Smooth muscle cell (in vitro differentiated cells): ENCODE results near the gene CIB1. TPM values are rescaled to one million over a fixed set of nuclear protein-coding genes. Genes with fewer than 3 reads are reported as not detected.

Experiments used
- DNase-seq: peaks from one replicate; lab custom pipeline; 2025; ENCODE audit not compliant: unreplicated experiment; lab: John Stamatoyannopoulos, UW
- H2AFZ ChIP-seq: fragments of 200-600 bp; sonication (generic); 2 replicates; pipeline ENCODE4 v1.6.0; 2016; ENCODE audit warnings: antibody characterized with exemption, low read depth, mild to moderate bottlenecking
- H3F3A ChIP-seq: fragments of 200-600 bp; sonication (generic); 2 replicates; pipeline ENCODE4 v1.6.0; 2017; ENCODE audit warnings: antibody characterized with exemption, low read depth
- H3K27ac ChIP-seq: fragments of 200-600 bp; sonication (generic); 2 replicates; pipeline ENCODE4 v1.5.1; 2016; ENCODE audit warnings: low read depth, mild to moderate bottlenecking
- H3K27me3 ChIP-seq: fragments of 200-600 bp; sonication (generic); 2 replicates; pipeline ENCODE4 v1.6.1; 2016; ENCODE audit warnings: low read depth, mild to moderate bottlenecking
- H3K36me3 ChIP-seq: fragments of 200-600 bp; sonication (generic); 2 replicates; pipeline ENCODE4 v1.5.1; 2016; ENCODE audit warnings: low read depth
- H3K4me1 ChIP-seq: fragments of 200-600 bp; sonication (generic); 2 replicates; pipeline ENCODE4 v1.5.1; 2016; ENCODE audit warnings: low read depth
- H3K4me2 ChIP-seq: fragments of 200-600 bp; sonication (generic); 2 replicates; pipeline ENCODE4 v1.6.0; 2016; ENCODE audit warnings: mild to moderate bottlenecking
- H3K4me3 ChIP-seq: fragments of 200-600 bp; sonication (generic); 2 replicates; pipeline ENCODE4 v1.5.1; 2016; ENCODE audit warnings: mild to moderate bottlenecking
- H3K79me2 ChIP-seq: fragments of 200-600 bp; sonication (generic); 2 replicates; pipeline ENCODE4 v1.6.0; 2016; ENCODE audit warnings: low read depth, mild to moderate bottlenecking
- H3K9ac ChIP-seq: fragments of 200-600 bp; sonication (generic); 2 replicates; pipeline ENCODE4 v1.6.0; 2016; ENCODE audit warnings: low read depth
- H3K9me3 ChIP-seq: fragments of 200-600 bp; sonication (generic); replicated peaks from 2 replicates; pipeline ENCODE4 v1.5.1; 2016; ENCODE audit warnings: low read depth
- H4K20me1 ChIP-seq: fragments of 200-600 bp; sonication (generic); 2 replicates; pipeline ENCODE4 v1.6.0; 2016; ENCODE audit warnings: low read depth
- CTCF ChIP-seq: fragments of 200-600 bp; sonication (generic); IDR thresholded peaks from 2 replicates; pipeline ENCODE4 v1.5.1; 2017; ENCODE audit warnings: borderline replicate concordance, mild to moderate bottlenecking, antibody characterized with exemption; ENCODE audit not compliant: insufficient read depth, poor library complexity, severe bottlenecking
- WGBS: methylation state at CpG from one replicate; pipeline ENCODE4 v1.1.7; 2016; ENCODE audit warnings: low lambda C conversion rate; 5-methylcytosine and 5-hydroxymethylcytosine counted together
- polyA plus RNA-seq: library from polyadenylated mRNA; unstranded; fragments of >200 nt; fragmentation: Nextera tagmentation; extraction: Ambion mirVana; gene quantifications from 2 replicates; pipeline ENCODE4 v1.2.1, GENCODE V29; 2016
- total RNA-seq: library from RNA; depleted of rRNA; stranded (reverse); fragments of >200 nt; gene quantifications from 2 replicates; pipeline ENCODE4 v1.2.3, GENCODE V29; 2014

The CIB1 gene
- total and polyA plus RNA-seq, 2 experiments from 2014 or later: 33.9 to 132 TPM

- no peak overlapping the region for H3K4me3 ChIP-seq
- no peaks in the 10 kb centered on the region for H3K27me3 ChIP-seq
- WGBS: 97% methylated on average over 15 of the region's 15 CpGs
- peaks cover 6% of the 10 kb centered on the region for H3K79me2 ChIP-seq
- H3F3A ChIP-seq: no peaks in the 10 kb centered on the region
- peaks cover 10% of the 10 kb centered on the region for H4K20me1 ChIP-seq
- H3K9me3 ChIP-seq: no peaks in the 10 kb centered on the region
- no peak for DNase-seq
- H2AFZ ChIP-seq: no peak overlapping the region
- H3K4me2 ChIP-seq: no peak overlapping the region
- no peak overlapping the region for H3K9ac ChIP-seq
- no peak overlapping the region for H3K27ac ChIP-seq
- H3K36me3 ChIP-seq: no peaks in the 10 kb centered on the region
- peaks cover 5% of the 10 kb centered on the region for H3K4me1 ChIP-seq
- no peak for TF ChIP-seq CTCF
These were observed 4.8 kb downstream of the CIB1 start for GRCh38 chr15:90228960-90229359.

DNA sequence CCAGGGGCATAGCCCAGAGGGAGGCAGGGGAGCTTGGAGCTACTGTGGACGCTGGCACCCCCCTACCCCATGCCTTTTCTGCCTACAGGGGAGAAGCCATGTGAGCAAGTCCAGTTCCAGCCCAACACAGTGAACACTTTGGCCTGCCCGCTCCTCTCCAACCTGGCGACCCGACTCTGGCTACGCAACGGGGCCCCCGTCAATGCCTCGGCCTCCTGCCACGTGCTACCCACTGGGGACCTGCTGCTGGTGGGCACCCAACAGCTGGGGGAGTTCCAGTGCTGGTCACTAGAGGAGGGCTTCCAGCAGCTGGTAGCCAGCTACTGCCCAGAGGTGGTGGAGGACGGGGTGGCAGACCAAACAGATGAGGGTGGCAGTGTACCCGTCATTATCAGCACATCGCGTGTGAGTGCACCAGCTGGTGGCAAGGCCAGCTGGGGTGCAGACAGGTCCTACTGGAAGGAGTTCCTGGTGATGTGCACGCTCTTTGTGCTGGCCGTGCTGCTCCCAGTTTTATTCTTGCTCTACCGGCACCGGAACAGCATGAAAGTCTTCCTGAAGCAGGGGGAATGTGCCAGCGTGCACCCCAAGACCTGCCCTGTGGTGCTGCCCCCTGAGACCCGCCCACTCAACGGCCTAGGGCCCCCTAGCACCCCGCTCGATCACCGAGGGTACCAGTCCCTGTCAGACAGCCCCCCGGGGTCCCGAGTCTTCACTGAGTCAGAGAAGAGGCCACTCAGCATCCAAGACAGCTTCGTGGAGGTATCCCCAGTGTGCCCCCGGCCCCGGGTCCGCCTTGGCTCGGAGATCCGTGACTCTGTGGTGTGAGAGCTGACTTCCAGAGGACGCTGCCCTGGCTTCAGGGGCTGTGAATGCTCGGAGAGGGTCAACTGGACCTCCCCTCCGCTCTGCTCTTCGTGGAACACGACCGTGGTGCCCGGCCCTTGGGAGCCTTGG is 5.6 kb downstream of the CIB1 start:
- Histone ChIP-seq H3F3A (no peaks in the 10 kb centered on the region), H3K4me3 (no peak overlapping the region), H3K27ac (no peak overlapping the region), H3K4me1 (peaks cover 5% of the 10 kb centered on the region), H2AFZ (no peak overlapping the region), H3K9me3 (no peaks in the 10 kb centered on the region), H3K79me2 (peaks cover 5% of the 10 kb centered on the region), H3K4me2 (no peak overlapping the region), H3K9ac (no peak overlapping the region), H4K20me1 (peaks cover 10% of the 10 kb centered on the region), H3K36me3 (no peaks in the 10 kb centered on the region), H3K27me3 (no peaks in the 10 kb centered on the region)
- whole genome bisulfite sequencing: 96% methylated on average over 38 of the region's 38 CpGs
- no peak for TF ChIP-seq CTCF
- DNase-seq: no peak

- no peak for TF ChIP-seq CTCF
These were observed 6.4 kb downstream of the CIB1 start for GRCh38 chr15:90227336-90227735.

More at GRCh38 chr15:90227336-90227735, 6.4 kb downstream of the CIB1 start:
- peaks cover 2% of the 10 kb centered on the region for H4K20me1 ChIP-seq
- no peak overlapping the region for H3K27ac ChIP-seq
- H2AFZ ChIP-seq: no peak overlapping the region
- no peaks in the 10 kb centered on the region for H3K4me1 ChIP-seq
- WGBS: 92% methylated on average over 7 of the region's 7 CpGs
- no peak for DNase-seq
- no peaks in the 10 kb centered on the region for H3K79me2 ChIP-seq
- H3K36me3 ChIP-seq: no peaks in the 10 kb centered on the region
- H3F3A ChIP-seq: no peaks in the 10 kb centered on the region
- H3K27me3 ChIP-seq: no peaks in the 10 kb centered on the region
- H3K9me3 ChIP-seq: no peaks in the 10 kb centered on the region
- H3K9ac ChIP-seq: no peak overlapping the region
- no peak overlapping the region for H3K4me3 ChIP-seq
- no peak overlapping the region for H3K4me2 ChIP-seq
